Calu3 (cell line): ENCODE results near the gene XKR7. TPM values are rescaled to one million over a fixed set of nuclear protein-coding genes. Genes with fewer than 3 reads are reported as not detected.
A peak's percentile ranks its signal among the peaks of the same experiment; 100 is the strongest.

ENCODE experiments used
- BruUV-seq: library from RNA; stranded (reverse); fragments of 400-500 nt; replicated peaks from 2 replicates; lab custom pipeline; 2021; lab: Mats Ljungman, UMichigan
- CTCF ChIA-PET: fragments of 300-600 bp; sonication (Branson Sonifier 250); formaldehyde crosslinking; loops from one replicate; lab custom pipeline; 2022; ENCODE audit warnings: antibody characterized with exemption; lab: Charles Lee
- DNase-seq: peaks from one replicate; pipeline ENCODE4 v3.0.0; 2022
- H3K27ac Mint-ChIP-seq: one replicate; pipeline ENCODE4 v1.8.0; 2022; ENCODE audit warnings: mixed read lengths; ENCODE audit not compliant: unreplicated experiment
- H3K27me3 Mint-ChIP-seq: one replicate; pipeline ENCODE4 v1.8.0; 2022; ENCODE audit warnings: mixed read lengths; ENCODE audit not compliant: unreplicated experiment
- H3K36me3 Mint-ChIP-seq: one replicate; pipeline ENCODE4 v1.8.0; 2022; ENCODE audit warnings: mild to moderate bottlenecking, moderate library complexity, mixed read lengths; ENCODE audit not compliant: insufficient read depth, unreplicated experiment
- H3K4me1 Mint-ChIP-seq: one replicate; pipeline ENCODE4 v1.8.0; 2022; ENCODE audit warnings: mild to moderate bottlenecking, low read depth, mixed read lengths; ENCODE audit not compliant: unreplicated experiment
- H3K4me3 Mint-ChIP-seq: one replicate; pipeline ENCODE4 v1.8.0; 2022; ENCODE audit warnings: mild to moderate bottlenecking, low read depth, moderate library complexity, mixed read lengths; ENCODE audit not compliant: unreplicated experiment
- H3K9me3 Mint-ChIP-seq: one replicate; pipeline ENCODE4 v1.8.0; 2022; ENCODE audit warnings: low read depth, mixed read lengths; ENCODE audit not compliant: unreplicated experiment
- intact Hi-C: fragments of 100-400 bp; cut with micrococcal nuclease; formaldehyde crosslinking; loops from one replicate; pipeline ENCODE4 v1.10.0; 2022; ENCODE audit not compliant: unreplicated experiment
- total RNA-seq: library from RNA; stranded (reverse); gene quantifications from 2 replicates; pipeline ENCODE4 v1.2.3, GENCODE V29; 2022
- TF ChIP-seq, protein P1 (sequence below): fragments of 200-600 bp; IDR thresholded peaks from one replicate; pipeline ENCODE4 v1.8.0; 2022; ENCODE audit warnings: antibody characterized with exemption; ENCODE audit not compliant: unreplicated experiment

Gene XKR7
- total RNA-seq, 1 experiment from 2014 or later = not detected

DNA sequence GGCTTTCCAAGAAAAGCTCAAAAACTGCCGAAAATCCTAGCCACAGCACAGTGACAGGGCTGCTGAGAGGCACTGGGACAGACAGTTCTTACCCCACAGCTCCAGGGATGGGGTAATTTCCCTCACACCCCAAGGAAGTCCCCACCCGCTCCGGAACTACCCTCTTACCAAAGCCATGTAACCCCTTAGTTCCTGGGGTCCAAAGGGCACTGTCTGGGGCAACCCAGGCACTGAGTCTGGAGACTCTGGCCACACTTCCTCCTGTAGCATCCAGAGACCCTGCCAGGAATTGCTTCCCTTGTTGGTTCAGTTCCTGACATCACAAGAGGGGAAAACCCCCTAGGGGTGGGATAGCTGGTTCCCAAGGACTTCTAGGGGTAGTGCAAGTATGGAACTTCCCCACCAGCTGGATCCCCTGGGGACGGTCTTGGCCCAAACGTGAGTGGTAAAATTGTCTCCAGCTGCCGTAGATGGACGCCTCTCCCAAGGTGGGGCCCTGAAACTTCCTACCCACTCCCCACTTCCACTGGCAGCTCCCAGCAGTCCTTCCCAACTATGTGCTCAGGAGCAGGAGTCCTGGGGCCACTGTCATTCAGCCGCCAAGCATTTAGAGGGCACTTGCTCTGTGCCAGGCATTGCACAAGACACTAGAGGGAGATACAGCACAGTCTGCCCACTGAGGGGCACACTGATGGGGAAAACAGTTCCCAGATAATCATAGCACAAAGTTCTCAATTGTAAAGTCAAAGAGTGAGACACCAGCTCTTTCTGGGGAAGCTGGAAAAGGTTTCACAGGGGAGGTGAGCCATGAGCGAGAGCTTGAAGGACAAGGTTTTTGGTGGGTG lies 66.9 kb downstream of the XKR7 start:
- intact Hi-C loops = loop anchor here (5.0 to 10.0 kb wide), 2 partner anchors 57 to 610 kb away; no protein-coding TSS in a partner anchor
- CTCF ChIA-PET = interaction anchor here (0.6 to 0.8 kb wide), 2 partner anchors 38 to 149 kb away, joined by 3 read pairs; no protein-coding TSS in a partner anchor
- TF ChIP-seq, protein P1, sequence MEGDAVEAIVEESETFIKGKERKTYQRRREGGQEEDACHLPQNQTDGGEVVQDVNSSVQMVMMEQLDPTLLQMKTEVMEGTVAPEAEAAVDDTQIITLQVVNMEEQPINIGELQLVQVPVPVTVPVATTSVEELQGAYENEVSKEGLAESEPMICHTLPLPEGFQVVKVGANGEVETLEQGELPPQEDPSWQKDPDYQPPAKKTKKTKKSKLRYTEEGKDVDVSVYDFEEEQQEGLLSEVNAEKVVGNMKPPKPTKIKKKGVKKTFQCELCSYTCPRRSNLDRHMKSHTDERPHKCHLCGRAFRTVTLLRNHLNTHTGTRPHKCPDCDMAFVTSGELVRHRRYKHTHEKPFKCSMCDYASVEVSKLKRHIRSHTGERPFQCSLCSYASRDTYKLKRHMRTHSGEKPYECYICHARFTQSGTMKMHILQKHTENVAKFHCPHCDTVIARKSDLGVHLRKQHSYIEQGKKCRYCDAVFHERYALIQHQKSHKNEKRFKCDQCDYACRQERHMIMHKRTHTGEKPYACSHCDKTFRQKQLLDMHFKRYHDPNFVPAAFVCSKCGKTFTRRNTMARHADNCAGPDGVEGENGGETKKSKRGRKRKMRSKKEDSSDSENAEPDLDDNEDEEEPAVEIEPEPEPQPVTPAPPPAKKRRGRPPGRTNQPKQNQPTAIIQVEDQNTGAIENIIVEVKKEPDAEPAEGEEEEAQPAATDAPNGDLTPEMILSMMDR = no peak
- Mint-ChIP-seq H3K36me3 (peaks cover 4% of the 10 kb centered on the region), H3K27ac (no peak overlapping the region), H3K4me1 (peaks cover 22% of the 10 kb centered on the region), H3K9me3 (no peaks in the 10 kb centered on the region), H3K4me3 (no peak overlapping the region), H3K27me3 (peaks cover 80% of the 10 kb centered on the region)
- no TSS peak for BruUV-seq
- no peak for DNase-seq

DNA sequence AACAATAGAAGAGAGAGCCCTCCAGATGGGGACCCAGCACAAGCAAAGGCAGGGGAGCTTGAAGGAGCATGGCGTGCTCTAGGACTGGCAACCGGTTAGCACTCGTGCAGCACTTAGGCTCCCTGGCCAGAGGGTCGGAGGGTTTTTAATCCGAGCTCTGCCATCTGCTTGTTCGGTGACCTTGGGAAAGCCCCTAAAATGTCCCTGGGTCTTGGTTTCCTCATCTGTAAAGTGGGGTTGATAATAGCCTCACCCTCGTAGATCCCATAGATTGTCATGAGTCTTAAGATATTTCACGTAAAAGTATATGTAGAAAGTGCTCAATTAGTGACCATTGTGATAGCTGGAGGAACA lies 67.5 kb downstream of the XKR7 start:
- Mint-ChIP-seq H3K4me3 (no peak overlapping the region), H3K27me3 (peaks cover 82% of the 10 kb centered on the region), H3K36me3 (peaks cover 4% of the 10 kb centered on the region), H3K4me1 (peaks cover 22% of the 10 kb centered on the region), H3K9me3 (no peaks in the 10 kb centered on the region), H3K27ac (no peak overlapping the region)
- TF ChIP-seq, protein P1 = no peak
- intact Hi-C loops = loop anchor here (5.0 to 10.0 kb wide), 2 partner anchors 57 to 609 kb away; no protein-coding TSS in a partner anchor
- no TSS peak for BruUV-seq
- CTCF ChIA-PET = interaction anchor here (0.6 to 1.0 kb wide), 3 partner anchors 20 to 150 kb away, joined by 3 read pairs; no protein-coding TSS in a partner anchor
- no peak for DNase-seq

DNA sequence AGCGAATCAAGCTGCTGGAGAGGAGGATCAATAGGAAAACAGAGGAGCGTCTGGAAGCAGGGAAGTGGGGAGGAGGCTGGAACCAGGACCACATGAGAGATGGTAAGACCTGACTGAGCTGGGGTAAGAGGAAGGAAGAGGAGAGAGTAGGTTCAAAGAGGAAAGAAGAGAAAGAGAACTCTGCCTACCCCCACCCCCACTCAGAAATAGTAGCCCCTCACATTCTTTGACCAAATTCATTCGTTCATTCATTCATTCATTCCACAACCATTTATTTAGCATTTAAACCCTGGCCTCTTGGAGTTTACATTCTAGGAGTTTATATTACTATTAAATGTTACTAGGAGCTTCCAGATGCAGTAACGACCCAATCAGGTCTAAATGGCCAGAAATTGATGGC lies 68.3 kb downstream of the XKR7 start:
- TF ChIP-seq, protein P1 = no peak
- no peak for DNase-seq
- no peak overlapping the region for H3K4me3 Mint-ChIP-seq
- H3K27me3 Mint-ChIP-seq = peaks cover 91% of the 10 kb centered on the region
- no TSS peak for BruUV-seq
- peak overlapping the region; percentile 23 for H3K27ac Mint-ChIP-seq
- H3K9me3 Mint-ChIP-seq = no peaks in the 10 kb centered on the region
- peaks cover 22% of the 10 kb centered on the region for H3K4me1 Mint-ChIP-seq
- intact Hi-C loops = loop anchor here (5.0 to 10.0 kb wide), 2 partner anchors 56 to 609 kb away; no protein-coding TSS in a partner anchor
- peaks cover 4% of the 10 kb centered on the region for H3K36me3 Mint-ChIP-seq
- CTCF ChIA-PET = interaction anchor here (1.0 kb wide), 1 partner anchor 21 kb away, joined by 3 read pairs; no protein-coding TSS in a partner anchor

DNA sequence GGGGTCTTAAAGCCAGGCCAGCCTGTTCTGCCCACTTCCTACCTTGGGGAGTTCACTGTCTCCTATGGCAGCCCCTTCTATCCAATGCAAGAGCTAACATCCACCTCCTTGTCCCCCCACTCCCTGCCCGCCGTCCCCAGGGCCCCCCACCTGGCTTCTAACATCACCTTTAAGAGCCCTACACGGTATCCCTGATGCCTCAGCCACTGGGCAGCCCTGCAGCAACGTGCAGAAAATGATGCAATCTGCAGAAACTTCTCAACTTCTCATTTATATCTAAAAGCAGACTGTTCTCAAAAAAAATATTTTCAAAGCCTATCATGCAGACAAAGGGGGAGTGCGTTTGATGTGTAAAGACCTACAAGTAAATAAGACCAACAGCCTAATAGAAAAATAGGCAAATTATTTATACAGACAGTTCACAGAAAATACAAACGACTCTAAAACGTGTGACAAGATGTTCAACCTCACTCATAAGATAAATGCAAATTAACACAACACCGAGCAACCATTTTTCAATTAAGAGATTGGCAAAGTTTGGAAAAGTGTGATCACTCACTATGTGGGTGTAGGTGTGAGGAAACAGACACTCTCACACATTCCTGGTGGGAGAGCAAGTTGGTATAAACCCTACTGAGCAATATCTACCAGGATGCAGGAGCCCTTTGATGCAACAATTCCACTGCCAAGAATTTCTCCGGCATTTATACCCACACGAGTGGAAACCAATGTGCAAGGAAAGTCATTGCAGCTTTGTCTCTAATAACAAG lies 69.0 kb downstream of the XKR7 start:
- Mint-ChIP-seq H3K27me3 (peaks cover 93% of the 10 kb centered on the region), H3K36me3 (peaks cover 4% of the 10 kb centered on the region), H3K27ac (peak overlapping the region; percentile 23), H3K4me3 (no peak overlapping the region), H3K4me1 (peaks cover 22% of the 10 kb centered on the region), H3K9me3 (no peaks in the 10 kb centered on the region)
- TF ChIP-seq, protein P1 = no peak
- BruUV-seq = no TSS peak
- CTCF ChIA-PET = no interaction called here
- DNase-seq = no peak
- intact Hi-C loops = loop anchor here (5.0 to 10.0 kb wide), 2 partner anchors 55 to 608 kb away; no protein-coding TSS in a partner anchor
